GM23248 (cell line): ENCODE data around the gene FRS2.

ENCODE experiments used
- EZH2 ChIP-seq: fragments of 200-600 bp; sonication (generic); IDR thresholded peaks from 2 replicates; pipeline ENCODE4 v1.6.1; 2018; ENCODE audit warnings: antibody characterized with exemption, mild to moderate bottlenecking; ENCODE audit not compliant: insufficient read depth, poor library complexity, severe bottlenecking
- EZH2phosphoT487 ChIP-seq: fragments of 200-600 bp; sonication (generic); IDR thresholded peaks from 2 replicates; pipeline ENCODE4 v1.6.1; 2018; ENCODE audit warnings: antibody characterized with exemption, moderate library complexity, mild to moderate bottlenecking, low read depth; ENCODE audit not compliant: insufficient read depth

GRCh38 chr12:69513297-69513696 is 43.1 kb downstream of the FRS2 start:
- TF ChIP-seq EZH2phosphoT487: no peak
- TF ChIP-seq EZH2: no peak
